ENCODE data around the gene PGF. TPM values are rescaled to one million over a fixed set of nuclear protein-coding genes. Genes with fewer than 3 reads are reported as not detected.

The PGF gene
- total RNA-seq, 4 donors from 2014 or later, result 1.6 to 42.3 (median 6.2) TPM

DNA sequence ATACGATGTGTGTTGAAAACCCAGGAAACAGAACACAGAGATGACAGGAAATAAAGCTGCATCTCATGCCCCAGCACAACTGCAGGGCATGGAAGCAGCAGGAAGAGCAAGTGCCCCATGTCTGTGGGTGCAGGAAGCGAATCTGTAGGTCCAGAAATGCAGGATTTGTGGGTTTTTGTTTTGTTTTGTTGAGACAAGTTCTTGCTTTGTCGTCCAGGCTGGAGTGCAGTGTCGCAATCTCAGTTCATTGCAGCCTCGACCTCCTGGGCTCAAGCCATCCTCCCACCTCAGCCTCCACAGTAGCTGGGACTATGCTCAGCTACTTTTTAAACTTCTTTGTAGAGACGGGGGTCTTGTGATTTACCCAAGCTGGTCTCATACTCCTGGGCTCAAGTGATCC lies 26.2 kb downstream of the PGF start:
- Histone ChIP-seq H3K9me3 (no peaks in the 10 kb centered on the region), H3K4me3 (no peak overlapping the region), H3K27ac (no peak overlapping the region), H3K36me3 (no peaks in the 10 kb centered on the region), H3K4me1 (peaks cover 0 to 12% (median under 1%) of the 10 kb centered on the region in 3 donors), H3K27me3 (no peaks in the 10 kb centered on the region)
- TF ChIP-seq POLR2A (IDR thresholded peaks at IDR 0.05) (no peak), CTCF (IDR thresholded peaks at IDR 0.05) (no peak)
- WGBS, 2 donors, result 43% methylated on average over 6 of the region's 6 CpGs
- intact Hi-C loops (cut with DNase I), result no loop called here
- no peak for DNase-seq

GRCh38 chr14:74927225-74927624 lies 28.2 kb downstream of the PGF start:
- TF ChIP-seq CTCF (IDR thresholded peaks at IDR 0.05) (no peak), POLR2A (IDR thresholded peaks at IDR 0.05) (no peak)
- 80 to 81% methylated on average over 6 of the region's 6 CpGs for WGBS, 2 donors
- Histone ChIP-seq H3K36me3 (no peaks in the 10 kb centered on the region), H3K4me1 (peaks cover 0 to 15% (median 7%) of the 10 kb centered on the region in 3 donors), H3K27me3 (no peaks in the 10 kb centered on the region), H3K27ac (no peak overlapping the region), H3K9me3 (no peaks in the 10 kb centered on the region), H3K4me3 (no peak overlapping the region)
- no peak for DNase-seq
- intact Hi-C loops (cut with DNase I), result no loop called here

DNA sequence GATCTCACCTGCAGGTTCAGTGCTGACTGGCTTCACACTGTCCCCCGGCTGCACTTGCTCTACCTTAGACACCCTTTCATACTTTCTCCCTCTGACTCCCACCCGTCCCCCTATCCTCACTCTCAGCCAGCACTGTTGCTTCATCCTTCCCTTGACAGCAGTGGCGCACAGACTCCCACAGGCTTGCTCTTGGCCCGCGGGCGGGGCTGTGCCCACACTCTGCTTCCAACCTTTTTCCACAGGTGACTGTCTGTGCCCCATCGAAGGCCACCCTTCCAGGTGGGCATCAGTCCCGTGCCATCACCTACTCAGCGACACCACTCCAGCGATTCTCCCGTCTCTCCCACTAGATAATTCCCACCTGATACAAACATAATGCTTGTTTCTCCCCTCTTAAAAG lies 31.3 kb downstream of the PGF start:
- Histone ChIP-seq H3K4me1 (peaks cover 0 to 29% (median 15%) of the 10 kb centered on the region in 3 donors), H3K27ac (no peak overlapping the region), H3K36me3 (no peaks in the 10 kb centered on the region), H3K27me3 (no peaks in the 10 kb centered on the region), H3K4me3 (no peak overlapping the region), H3K9me3 (no peaks in the 10 kb centered on the region)
- intact Hi-C loops (cut with DNase I), result no loop called here
- DNase-seq, result no peak
- TF ChIP-seq CTCF (IDR thresholded peaks at IDR 0.05), result no peak
- TF ChIP-seq POLR2A (IDR thresholded peaks at IDR 0.05), result no peak
- WGBS, 2 donors, result 83 to 87% methylated on average over 11 of the region's 11 CpGs

DNA sequence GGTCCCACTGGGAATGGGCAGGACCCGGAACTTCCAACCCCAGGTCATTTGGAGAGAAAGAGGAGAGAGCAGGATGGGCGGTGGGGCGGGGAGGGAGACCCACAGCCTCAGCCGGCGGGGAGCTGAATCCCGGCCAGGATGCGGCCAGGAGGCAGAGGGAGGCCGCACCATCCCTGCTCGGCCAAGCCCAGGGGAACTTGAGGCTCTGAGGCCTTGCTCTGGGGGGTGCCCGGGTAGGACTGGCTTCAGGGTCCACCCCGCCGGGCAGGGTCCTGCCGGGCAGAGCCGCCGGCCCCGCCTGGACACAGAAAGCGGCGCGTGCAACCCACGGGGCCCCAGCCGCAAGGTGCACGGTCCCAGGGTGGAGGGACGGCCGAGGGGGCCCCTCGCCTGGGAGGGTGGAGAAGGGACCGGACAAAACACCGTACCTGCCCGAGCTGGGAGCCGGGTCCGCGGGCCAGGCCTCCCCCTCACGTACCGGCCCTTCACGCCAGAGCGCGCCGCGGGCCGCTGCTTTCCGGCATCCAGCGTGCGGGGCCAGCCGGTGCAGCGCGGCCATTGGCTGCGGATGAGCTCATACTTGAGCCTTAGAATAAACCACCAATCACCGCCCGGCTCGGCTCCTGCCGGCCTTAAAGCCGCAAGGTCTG lies 32.5 kb downstream of the PGF start, which contains the start of gene RPS6KL1:
RPS6KL1 (minus strand) TSS at position 509 of the 650 bp plus-strand sequence. CDS start 1,719 bp downstream, outside the sequence.
- Histone ChIP-seq H3K27ac (peak within 1 kb of the TSS; percentile 34 to 78 (median 66)), H3K4me3 (peak within 1 kb of the TSS; percentile 43 to 72 (median 56)), H3K36me3 (no peaks in the 10 kb centered on the region), H3K4me1 (peaks cover 9 to 41% (median 24%) of the 10 kb centered on the region in 3 donors), H3K27me3 (no peaks in the 10 kb centered on the region), H3K9me3 (no peaks in the 10 kb centered on the region)
- DNase-seq, result no peak
- intact Hi-C loops (cut with DNase I), result no loop called here
- TF ChIP-seq CTCF (IDR thresholded peaks at IDR 0.05) (no peak), POLR2A (IDR thresholded peaks at IDR 0.05) (no peak)
- WGBS, 2 donors, result 23 to 34% methylated on average over 4 to 16 of the region's 51 CpGs

GRCh38 chr14:74921987-74922751 lies 33.2 kb downstream of the PGF start:
- 91 to 92% methylated on average over 12 to 15 of the region's 19 CpGs for WGBS, 2 donors
- TF ChIP-seq CTCF (IDR thresholded peaks at IDR 0.05) (no peak), POLR2A (IDR thresholded peaks at IDR 0.05) (no peak)
- intact Hi-C loops (cut with DNase I), result no loop called here
- no peaks in the 10 kb centered on the region for H3K36me3 ChIP-seq
- H3K4me1 ChIP-seq, result peaks cover 15 to 48% (median 31%) of the 10 kb centered on the region in 3 donors
- no peaks in the 10 kb centered on the region for H3K9me3 ChIP-seq
- peak overlapping the region in 3 of 4 donors; percentile 59 to 78 (median 73) for H3K27ac ChIP-seq
- no peak for DNase-seq
- H3K4me3 ChIP-seq, result peak overlapping the region; percentile 43 to 72 (median 56)
- no peaks in the 10 kb centered on the region for H3K27me3 ChIP-seq

All from esophagus squamous epithelium (tissue), 5 donors.